Dermis blood vessel endothelial cell (primary cell): ENCODE data around the gene DMRTA2. TPM values are rescaled to one million over a fixed set of nuclear protein-coding genes. Genes with fewer than 3 reads are reported as not detected.

Source experiments
- DNase-seq: peaks from one replicate; pipeline ENCODE4 v3.0.0; 2010
- total RNA-seq: library from RNA; depleted of rRNA; stranded (reverse); fragments of >200 nt; gene quantifications from 2 replicates; pipeline ENCODE4 v1.2.3, GENCODE V29; 2014

The DMRTA2 gene
- not detected in 2 replicates for total RNA-seq

GRCh38 chr1:50422946-50423669, at the start of gene DMRTA2:
Gene DMRTA2 (minus strand): TSS chr1:50423443. CDS start chr1:50421536, 1,907 bp downstream.
- DNase-seq, result peak; percentile 63

- no peak for DNase-seq
Observed at GRCh38 chr1:50471967-50472366, 48.7 kb upstream of the DMRTA2 start.

GRCh38 chr1:50462964-50463363, 39.7 kb upstream of the DMRTA2 start:
- DNase-seq, result no peak

GRCh38 chr1:50458507-50458906, 35.3 kb upstream of the DMRTA2 start:
- DNase-seq, result no peak

GRCh38 chr1:50454911-50455310, 31.7 kb upstream of the DMRTA2 start:
- DNase-seq, result no peak

- no peak for DNase-seq
Observed at GRCh38 chr1:50453266-50453665, 30.0 kb upstream of the DMRTA2 start.

GRCh38 chr1:50452700-50453099, 29.5 kb upstream of the DMRTA2 start:
- DNase-seq, result no peak

GRCh38 chr1:50450861-50451653, 27.8 kb upstream of the DMRTA2 start:
- DNase-seq, result no peak

GRCh38 chr1:50447961-50448360, 24.7 kb upstream of the DMRTA2 start:
- no peak for DNase-seq

GRCh38 chr1:50441183-50441582, 17.9 kb upstream of the DMRTA2 start:
- no peak for DNase-seq

GRCh38 chr1:50438945-50439344, 15.7 kb upstream of the DMRTA2 start:
- DNase-seq, result no peak

GRCh38 chr1:50436489-50436888, 13.2 kb upstream of the DMRTA2 start:
- DNase-seq, result no peak

- DNase-seq, result no peak
Observed at GRCh38 chr1:50430010-50430405, 6.8 kb upstream of the DMRTA2 start.

- DNase-seq, result no peak
Observed at GRCh38 chr1:50427818-50428779, 4.9 kb upstream of the DMRTA2 start.

GRCh38 chr1:50427086-50427817, 4.0 kb upstream of the DMRTA2 start:
- DNase-seq, result no peak

GRCh38 chr1:50426702-50427085, 3.5 kb upstream of the DMRTA2 start:
- DNase-seq, result no peak

GRCh38 chr1:50426108-50426700, 3.0 kb upstream of the DMRTA2 start:
- no peak for DNase-seq

GRCh38 chr1:50425376-50426107, 2.3 kb upstream of the DMRTA2 start:
- DNase-seq, result no peak

GRCh38 chr1:50424884-50425375, 1.7 kb upstream of the DMRTA2 start:
- DNase-seq, result no peak

- no peak for DNase-seq
Observed at GRCh38 chr1:50424045-50424883, 1.0 kb upstream of the DMRTA2 start.
